Left cardiac atrium (tissue), 4 donors: ENCODE measurements around the gene NEDD4L. TPM values are rescaled to one million over a fixed set of nuclear protein-coding genes. Genes with fewer than 3 reads are reported as not detected.
A peak's percentile ranks its signal among the peaks of the same experiment; 100 is the strongest.

Experiments used
- ATAC-seq, 2 donors: fragments of 200-7000 bp; cut with Tn5 transposase; one replicate each; pipeline ENCODE4 v1.9.1; 2020; ENCODE audit warnings: mild to moderate bottlenecking in 2 of 2, moderate library complexity in 2 of 2
- DNase-seq: peaks from one replicate; pipeline ENCODE4 v3.0.0-alpha.2; 2020
- intact Hi-C, 2 donors: fragments of 100-400 bp; cut with DNase I; formaldehyde crosslinking; loops; one replicate each; pipeline versions ENCODE4 v1.14.1 to v1.15.1; 2022 to 2023
- total RNA-seq, 2 donors: library from RNA; stranded (reverse); fragmentation: NEBNext Ultra II Directional; extraction: Animal tissue kit (Norgen Biotek cat#: 25700); gene quantifications; one replicate each; pipeline ENCODE4 v1.2.1, GENCODE V29; 2021
- donor health status: DM: no; HTN: yes; CAD: no.
- donor health status: DM: no; HTN: yes; CAD: no; lungs with severe emphysema.
- donor health status: DM: yes; HTN: yes; CAD: no.
- donor health status: Dilated cardiomyopathy.

NEDD4L gene
- total RNA-seq, 2 donors from 2014 or later: 64.9 to 98.2 TPM

DNA sequence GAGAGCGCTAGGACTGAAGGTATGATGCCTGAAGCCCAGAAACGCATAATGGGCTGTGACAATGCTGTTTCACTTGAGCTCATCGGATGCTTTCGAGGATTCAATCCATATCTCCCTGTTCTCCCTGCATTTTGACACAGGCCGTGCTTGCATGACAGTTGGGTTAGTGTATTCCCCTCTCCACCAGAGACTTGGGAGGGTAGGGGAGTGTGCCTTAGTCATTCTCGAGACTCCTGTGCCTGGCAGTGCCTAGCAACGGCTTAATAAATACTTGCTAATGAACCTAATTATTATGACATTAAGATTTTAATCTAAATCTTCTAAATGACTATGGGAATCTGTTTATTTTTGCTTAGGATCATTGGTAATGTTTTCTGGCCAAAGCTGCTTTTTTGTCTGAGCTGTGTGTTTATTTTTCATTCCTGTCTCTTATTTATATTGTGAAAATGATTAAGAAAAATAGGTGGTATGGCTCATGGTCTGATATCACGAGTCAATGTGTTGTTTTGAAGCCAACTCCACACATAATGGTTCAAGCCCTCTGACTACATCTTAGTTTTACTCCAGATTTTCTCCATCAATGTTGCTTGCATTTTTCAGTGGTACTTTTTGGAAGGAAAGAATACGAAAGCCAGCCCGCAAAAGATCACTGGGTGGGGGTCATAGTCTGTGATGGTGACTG lies 61.3 kb downstream of the NEDD4L start:
- ATAC-seq (peak in 1 of 2 donors; percentile 87), DNase-seq (no peak)
- intact Hi-C loops: no loop called here

DNA sequence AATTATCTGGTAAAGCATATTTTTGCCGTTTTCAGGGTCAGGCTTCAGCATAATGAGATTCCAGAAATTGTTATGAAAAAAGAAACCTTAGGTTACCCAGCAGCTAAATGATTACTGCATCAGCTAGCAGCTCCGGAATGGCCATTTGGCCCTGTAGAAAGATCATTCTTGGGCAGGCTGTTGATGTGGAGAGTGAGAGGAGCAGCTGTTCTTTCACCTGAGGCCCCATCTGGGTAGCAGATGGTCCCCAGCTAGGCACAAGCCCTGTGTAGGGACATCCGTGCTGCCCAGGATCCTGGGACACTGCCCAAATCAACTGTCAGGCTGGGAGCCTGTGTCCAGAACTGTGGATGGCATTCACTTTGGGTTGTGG lies 61.8 kb downstream of the NEDD4L start:
- intact Hi-C loops: no loop called here
- ATAC-seq (peak in 1 of 2 donors; percentile 26), DNase-seq (no peak)

GRCh38 chr18:58106289-58107070 lies 62.5 kb downstream of the NEDD4L start:
- intact Hi-C loops: no loop called here
- DNase-seq (no peak), ATAC-seq (no peak)

DNA sequence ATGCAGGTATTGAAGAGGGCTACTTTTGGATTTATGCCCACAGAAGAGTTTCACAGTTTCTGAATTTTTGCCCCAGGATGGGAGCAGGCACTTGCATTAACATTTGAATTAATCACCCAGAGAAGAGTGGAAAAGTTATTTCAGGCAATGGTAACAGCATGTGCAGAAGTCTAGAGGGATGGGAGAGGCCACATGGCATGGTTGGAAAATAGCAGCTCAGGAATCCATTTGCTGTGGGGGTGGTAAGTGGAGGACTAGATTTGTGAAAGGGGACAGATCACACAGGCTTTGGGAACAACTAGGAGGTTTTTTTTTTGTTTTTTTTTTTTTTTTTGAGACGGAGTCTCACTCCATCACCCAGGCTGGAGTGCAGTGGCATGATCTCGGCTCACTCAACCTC lies 65.2 kb downstream of the NEDD4L start:
- intact Hi-C loops: no loop called here
- ATAC-seq (no peak), DNase-seq (no peak)

DNA sequence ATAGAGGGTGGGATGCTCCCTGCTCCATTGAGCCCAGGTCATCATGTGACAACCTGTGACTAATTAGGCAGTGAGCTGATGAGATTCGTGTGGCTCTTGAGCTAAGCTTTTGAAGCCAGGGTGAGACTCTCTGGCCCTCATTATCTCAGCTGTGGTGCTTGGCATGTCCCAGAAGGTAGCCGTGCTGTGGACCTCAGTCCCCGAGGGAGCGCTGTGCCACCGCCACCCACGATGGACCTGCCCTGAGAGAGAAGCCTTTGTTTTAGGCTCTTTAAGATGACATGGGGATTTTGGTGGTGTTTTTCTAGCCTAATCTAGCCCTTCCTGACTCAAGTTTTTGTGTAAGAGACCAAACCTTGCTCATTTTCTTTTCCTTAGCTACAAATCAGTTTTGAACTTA lies 66.4 kb downstream of the NEDD4L start:
- intact Hi-C loops: no loop called here
- ATAC-seq: no peak
- DNase-seq: no peak

DNA sequence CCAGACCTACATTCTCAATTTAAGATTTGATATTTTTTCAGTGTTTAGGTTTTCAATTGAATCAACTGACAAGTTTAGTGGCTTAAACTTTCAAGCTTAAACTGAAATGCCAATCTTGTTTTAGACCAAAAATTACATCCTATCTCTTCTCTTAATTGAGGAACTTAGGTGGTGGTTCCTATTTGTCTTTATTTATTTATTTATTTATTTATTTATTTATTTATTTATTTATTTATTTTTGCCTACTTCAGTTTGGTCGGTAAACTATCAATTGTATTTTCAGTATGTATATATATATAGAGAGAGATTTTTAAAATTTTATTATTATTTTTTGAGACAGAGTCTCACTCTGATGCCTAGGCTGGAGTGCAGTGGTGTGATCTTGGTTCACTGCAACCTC lies 68.1 kb downstream of the NEDD4L start:
- intact Hi-C loops: no loop called here
- ATAC-seq: no peak
- DNase-seq: no peak

GRCh38 chr18:58113337-58113736 lies 69.3 kb downstream of the NEDD4L start:
- intact Hi-C loops: no loop called here
- ATAC-seq (no peak), DNase-seq (no peak)

DNA sequence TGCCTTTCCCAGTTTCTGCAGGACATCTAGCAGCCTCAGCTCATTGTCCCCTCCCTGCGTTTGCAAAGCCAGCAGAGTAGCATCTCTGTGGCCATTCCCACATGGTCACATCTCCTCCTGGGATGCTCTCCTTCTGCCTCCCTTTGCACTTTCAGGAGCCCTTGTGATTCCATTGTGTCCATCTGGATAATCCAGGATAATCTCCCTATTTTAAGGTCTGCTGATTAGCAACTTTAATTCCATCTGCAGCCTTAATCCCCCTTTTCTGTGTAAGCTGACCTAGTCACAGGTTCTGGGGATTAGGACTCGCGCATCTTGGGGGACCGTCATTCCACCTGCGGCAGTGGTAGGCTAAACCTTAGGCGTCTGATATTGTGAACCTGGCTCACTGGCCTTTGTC lies 70.7 kb downstream of the NEDD4L start:
- ATAC-seq (no peak), DNase-seq (no peak)
- intact Hi-C loops: no loop called here

GRCh38 chr18:58116818-58117217 lies 72.8 kb downstream of the NEDD4L start:
- ATAC-seq (no peak), DNase-seq (no peak)
- intact Hi-C loops: no loop called here

GRCh38 chr18:58117786-58118403 lies 73.9 kb downstream of the NEDD4L start:
- ATAC-seq (peak; percentile 72 to 95), DNase-seq (peak; percentile 66)
- intact Hi-C loops: no loop called here

- ATAC-seq: no peak
- intact Hi-C loops: no loop called here
- DNase-seq: no peak
Measured at GRCh38 chr18:58118536-58118935, 74.5 kb downstream of the NEDD4L start.

DNA sequence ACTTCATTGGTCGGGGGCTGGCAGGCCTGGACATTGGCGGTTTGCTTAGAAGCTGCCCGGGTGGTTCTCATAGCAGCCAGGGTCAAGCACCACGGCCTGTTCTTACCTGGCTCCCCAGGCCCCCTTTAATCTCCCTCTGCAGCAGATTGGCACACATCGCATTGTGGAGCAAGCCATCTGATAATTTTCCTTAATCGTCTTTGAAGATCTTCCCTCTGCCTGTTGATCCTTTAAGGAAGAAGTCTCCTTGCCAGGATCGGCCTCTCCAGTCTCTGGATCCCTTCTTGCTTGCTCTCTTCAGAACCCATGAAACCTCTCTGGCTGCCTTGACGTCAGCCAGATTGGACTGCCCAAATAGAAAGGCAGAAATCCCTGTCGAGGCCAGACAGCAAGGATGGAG lies 75.8 kb downstream of the NEDD4L start:
- intact Hi-C loops: loop anchor here (5.0 to 10.0 kb wide), 3 partner anchors 78 to 238 kb away; partner anchors contain the start of gene NEDD4L (in 1 of the 2)
- ATAC-seq (no peak), DNase-seq (no peak)

DNA sequence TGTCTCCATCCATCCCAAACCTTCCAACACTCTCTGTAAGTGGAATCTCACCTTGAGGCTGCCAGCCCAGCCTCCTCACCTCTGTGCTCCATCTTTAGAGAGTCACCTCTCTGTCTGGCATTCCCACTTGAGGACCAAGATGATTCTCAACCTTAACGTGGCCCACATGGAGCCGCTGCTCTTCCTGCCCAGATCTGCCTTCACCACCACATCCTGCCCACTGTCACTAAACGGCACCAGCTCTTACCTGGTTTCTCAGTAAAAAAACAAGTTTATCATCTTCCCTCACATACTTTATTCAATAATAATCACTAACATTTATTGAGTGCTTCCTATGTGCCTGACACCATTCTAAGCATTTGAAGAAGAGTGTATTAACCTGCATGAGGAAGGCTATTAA lies 80.4 kb downstream of the NEDD4L start:
- intact Hi-C loops: loop anchor here (5.0 to 10.0 kb wide), 3 partner anchors 82 to 242 kb away; partner anchors contain the start of gene NEDD4L (in 1 of the 2)
- no peak for DNase-seq
- ATAC-seq: no peak

GRCh38 chr18:58125183-58125582 lies 81.2 kb downstream of the NEDD4L start:
- ATAC-seq: no peak
- intact Hi-C loops: loop anchor here in 1 of 2 donors (10.0 kb wide), 1 partner anchor 240 kb away; no protein-coding TSS in a partner anchor
- no peak for DNase-seq

GRCh38 chr18:58125756-58126155 lies 81.7 kb downstream of the NEDD4L start:
- no peak for ATAC-seq
- intact Hi-C loops: loop anchor here in 1 of 2 donors (10.0 kb wide), 1 partner anchor 241 kb away; no protein-coding TSS in a partner anchor

DNA sequence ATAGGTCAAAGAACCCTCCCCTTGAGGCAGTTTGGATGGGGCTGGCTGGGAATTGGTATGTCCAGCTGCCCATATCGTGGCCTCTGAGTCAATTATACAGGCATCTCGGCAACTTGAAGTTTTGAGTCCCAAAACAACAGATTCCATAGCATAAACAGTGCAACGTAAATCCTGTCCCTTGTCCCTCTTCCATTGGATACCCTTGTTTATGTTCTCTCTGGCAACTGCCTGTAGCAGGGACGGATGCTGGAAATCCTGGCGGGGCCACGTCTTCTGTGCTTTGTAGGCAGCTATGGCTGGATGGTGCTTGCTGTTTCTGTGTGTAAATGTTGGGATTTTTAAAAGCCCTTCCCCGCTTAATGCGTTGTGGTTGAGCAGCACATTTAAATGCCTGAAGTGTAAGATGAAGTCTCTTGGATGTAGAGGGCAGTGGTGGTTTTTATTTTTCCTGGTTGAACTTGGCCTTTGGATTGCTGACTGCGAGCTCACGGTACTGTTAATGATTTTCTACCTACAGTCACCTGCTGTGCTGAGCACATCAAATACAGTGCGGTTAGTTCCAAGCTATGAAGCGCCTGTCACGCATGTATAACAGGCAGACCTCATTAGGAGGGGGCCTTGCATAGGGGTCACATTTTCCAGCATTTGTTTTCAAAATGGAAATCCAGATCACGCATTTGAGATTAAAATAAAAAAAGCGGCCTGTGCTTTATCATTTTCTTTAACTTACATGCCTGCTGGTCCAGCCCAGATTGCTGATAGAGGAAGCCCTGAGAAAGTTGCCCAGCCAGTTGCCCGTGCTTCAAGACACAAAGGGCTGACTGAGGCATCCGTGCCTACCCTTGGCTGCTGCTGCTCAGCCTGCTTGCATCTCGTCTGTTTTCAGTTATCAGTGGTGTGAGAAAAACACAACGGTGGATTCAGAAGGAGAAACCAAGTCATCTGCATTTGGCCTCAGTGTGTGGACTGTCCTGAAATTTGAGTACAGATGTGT lies 84.7 kb downstream of the NEDD4L start:
- intact Hi-C loops: loop anchor here in 1 of 2 donors (10.0 kb wide), 1 partner anchor 244 kb away; no protein-coding TSS in a partner anchor
- ATAC-seq: no peak

More at GRCh38 chr18:58125756-58126155, 81.7 kb downstream of the NEDD4L start:
- no peak for DNase-seq

GRCh38 chr18:58132595-58133261 lies 88.7 kb downstream of the NEDD4L start:
- intact Hi-C loops: no loop called here
- no peak for DNase-seq
- no peak for ATAC-seq

More for the DNA sequence above, 84.7 kb downstream of the NEDD4L start:
- no peak for DNase-seq

DNA sequence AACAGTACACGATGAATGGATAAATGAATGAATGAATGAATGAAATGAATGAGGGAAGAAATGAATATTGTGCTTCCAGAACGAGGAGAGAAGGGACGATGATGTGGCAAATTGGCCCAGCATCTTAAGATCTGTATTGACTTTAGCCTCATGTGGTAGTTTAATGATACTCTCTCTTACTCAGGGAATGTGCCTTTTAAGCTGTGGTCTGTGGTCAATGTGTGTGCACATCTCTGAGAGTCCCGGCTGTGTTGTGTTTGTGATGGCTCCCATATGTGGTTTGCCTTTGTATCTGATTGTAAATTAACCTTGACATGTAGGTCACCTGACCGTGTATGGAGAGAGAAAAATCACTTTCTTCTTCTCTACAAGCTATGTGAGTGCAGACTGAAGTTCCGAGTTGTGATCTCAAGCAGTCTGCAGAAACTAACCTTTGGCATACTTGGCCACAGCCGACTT lies 91.2 kb downstream of the NEDD4L start:
- peak in 1 of 2 donors; percentile 36 for ATAC-seq
- intact Hi-C loops: loop anchor here in 1 of 2 donors (5.0 kb wide), 1 partner anchor 253 kb away; no protein-coding TSS in a partner anchor
- no peak for DNase-seq
